Measurements from ENCODE around the gene UAP1. TPM values are rescaled to one million over a fixed set of nuclear protein-coding genes. Genes with fewer than 3 reads are reported as not detected.

UAP1 gene
- total and polyA plus RNA-seq, 2 donors (not counting 3 experiments of a cell fraction or from before 2014, with no cell fraction given): 30.6 to 89.8 TPM

DNA sequence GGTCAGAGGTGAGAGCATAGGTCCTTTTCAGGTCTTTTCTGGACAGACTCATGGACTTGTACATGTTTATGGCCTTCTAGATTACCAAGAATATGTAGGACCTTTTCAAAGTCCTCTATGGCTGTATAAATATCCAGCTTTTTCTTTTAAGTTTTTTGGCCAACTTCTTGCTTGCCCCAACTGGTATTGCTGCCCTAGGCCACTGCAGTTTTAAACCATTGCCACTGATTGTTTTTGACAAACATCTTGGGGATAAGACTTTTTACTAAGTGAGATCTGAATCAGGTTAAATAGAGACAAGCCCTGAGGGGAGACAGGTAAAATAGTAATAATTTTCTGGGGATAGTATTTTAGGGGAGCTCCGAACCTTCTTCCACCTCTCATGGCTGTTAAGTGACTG, 56.0 kb downstream of the UAP1 start:
- no peak overlapping the region for H3K4me3 ChIP-seq (replicated peaks in 1 of 3; ENCODE audit: insufficient read depth in 1 of 3, low read depth in 1 of 3, low read length in 3 of 3)
- FAIRE-seq: no peak
- no peak overlapping the region for H3K27ac ChIP-seq (ENCODE audit: insufficient read depth, low read depth, low read length)
- H3K36me3 ChIP-seq (ENCODE audit: control insufficient read depth in 2 of 2, extremely low read depth in 1 of 2, insufficient read depth in 2 of 2, low read length in 2 of 2): no peaks in the 10 kb centered on the region
- no peaks in the 10 kb centered on the region for H3K27me3 ChIP-seq (ENCODE audit: control insufficient read depth in 2 of 2, insufficient read depth in 2 of 2, low read length in 2 of 2)
- intact Hi-C loops (cut with micrococcal nuclease): loop anchor here (10.0 kb wide), 1 partner anchor 707 kb away; the partner anchor contains the start of gene NUF2
- H3K9ac ChIP-seq (replicated peaks; ENCODE audit: extremely low read depth, insufficient read depth, low read length): no peak overlapping the region
- no peaks in the 10 kb centered on the region for H3K9me1 ChIP-seq (replicated peaks; ENCODE audit: control insufficient read depth, extremely low read depth, insufficient read depth, low read length)
- H2AFZ ChIP-seq (ENCODE audit: low read depth, low read length): no peak overlapping the region
- ChIA-PET CTCF (interaction anchor here (1.5 to 2.2 kb wide), 3 partner anchors 9 to 183 kb away, joined by 5 to 12 read pairs (median 5); partner anchors contain the start of gene DDR2), POLR2A (interaction anchor here (0.6 kb wide), 2 partner anchors 59 to 88 kb away, joined by 3 to 6 read pairs; no protein-coding TSS in a partner anchor)
- peaks cover 4% of the 10 kb centered on the region for H3K9me3 ChIP-seq (replicated peaks; ENCODE audit: control insufficient read depth, insufficient read depth, low read length)
- no peak overlapping the region for H3K4me2 ChIP-seq (ENCODE audit: insufficient read depth, low read length)
- H3K79me2 ChIP-seq (ENCODE audit: control insufficient read depth, insufficient read depth, low read length): no peaks in the 10 kb centered on the region
- no peaks in the 10 kb centered on the region for H3K4me1 ChIP-seq (ENCODE audit: control insufficient read depth, extremely low read depth, insufficient read depth, low read length)
- TF ChIP-seq POLR2A (IDR thresholded peaks at IDR 0.05; ENCODE audit: low read depth, low read length) (no peak), POLR2AphosphoS5 (IDR thresholded peaks at IDR 0.05; ENCODE audit: insufficient read depth, low read depth, low read length) (no peak)
- no peak for DNase-seq (ENCODE audit: low read depth, low spot score)
- no peaks in the 10 kb centered on the region for H4K20me1 ChIP-seq (replicated peaks; ENCODE audit: control insufficient read depth, extremely low read depth, insufficient read depth, low read length)
- dilution Hi-C loops (cut with MboI; ENCODE audit: extremely low pct_ligation_motif_present, low sequenced_read_pairs): no loop called here
- BruUV-seq (replicated peaks): no TSS peak

DNA sequence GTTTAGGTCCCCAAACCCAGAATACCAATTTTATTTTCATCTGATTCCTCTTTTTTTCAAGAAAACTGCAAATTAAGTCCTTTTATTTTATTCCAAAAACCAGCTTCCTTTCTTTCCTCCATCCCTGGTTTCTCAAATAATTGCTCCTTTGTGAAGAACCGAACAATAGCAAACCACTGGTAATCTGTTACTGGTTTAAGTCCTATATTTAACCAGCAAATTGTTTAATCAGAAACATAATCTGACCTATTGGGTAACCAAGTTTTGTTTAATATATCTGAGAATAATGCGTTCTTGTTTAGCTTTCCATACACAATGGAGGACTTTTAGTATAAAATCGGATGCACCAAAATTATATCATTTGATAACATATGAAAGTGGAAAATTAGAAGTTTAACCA, 57.6 kb downstream of the UAP1 start:
- no peaks in the 10 kb centered on the region for H3K27me3 ChIP-seq (ENCODE audit: control insufficient read depth in 2 of 2, insufficient read depth in 2 of 2, low read length in 2 of 2)
- no peaks in the 10 kb centered on the region for H3K4me1 ChIP-seq (ENCODE audit: control insufficient read depth, extremely low read depth, insufficient read depth, low read length)
- intact Hi-C loops (cut with micrococcal nuclease) (loop anchor here (10.0 kb wide), 1 partner anchor 706 kb away; the partner anchor contains the start of gene NUF2), dilution Hi-C loops (cut with MboI; ENCODE audit: extremely low pct_ligation_motif_present, low sequenced_read_pairs) (no loop called here)
- no peaks in the 10 kb centered on the region for H3K79me2 ChIP-seq (ENCODE audit: control insufficient read depth, insufficient read depth, low read length)
- H3K36me3 ChIP-seq (ENCODE audit: control insufficient read depth in 2 of 2, extremely low read depth in 1 of 2, insufficient read depth in 2 of 2, low read length in 2 of 2): no peaks in the 10 kb centered on the region
- BruUV-seq (replicated peaks): no TSS peak
- no peak overlapping the region for H3K4me2 ChIP-seq (ENCODE audit: insufficient read depth, low read length)
- FAIRE-seq (no peak), DNase-seq (ENCODE audit: low read depth, low spot score) (no peak)
- H3K4me3 ChIP-seq (replicated peaks in 1 of 3; ENCODE audit: insufficient read depth in 1 of 3, low read depth in 1 of 3, low read length in 3 of 3): no peak overlapping the region
- CTCF ChIA-PET: interaction anchor here (0.8 to 2.0 kb wide), 4 partner anchors 9 to 181 kb away, joined by 3 to 13 read pairs (median 4); partner anchors contain the start of gene DDR2
- peaks cover 4% of the 10 kb centered on the region for H3K9me3 ChIP-seq (replicated peaks; ENCODE audit: control insufficient read depth, insufficient read depth, low read length)
- H3K9me1 ChIP-seq (replicated peaks; ENCODE audit: control insufficient read depth, extremely low read depth, insufficient read depth, low read length): no peaks in the 10 kb centered on the region
- TF ChIP-seq, protein P1, sequence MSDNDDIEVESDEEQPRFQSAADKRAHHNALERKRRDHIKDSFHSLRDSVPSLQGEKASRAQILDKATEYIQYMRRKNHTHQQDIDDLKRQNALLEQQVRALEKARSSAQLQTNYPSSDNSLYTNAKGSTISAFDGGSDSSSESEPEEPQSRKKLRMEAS (IDR thresholded peaks at IDR 0.05; ENCODE audit: insufficient read depth, insufficient read length): no peak
- TF ChIP-seq GATA2 (IDR thresholded peaks at IDR 0.05; ENCODE audit: insufficient read depth, insufficient read length, low read depth, low read length) (no peak), JUN (IDR thresholded peaks at IDR 0.05; ENCODE audit: borderline replicate concordance, insufficient read depth, insufficient read length, low read depth) (no peak), FOS (IDR thresholded peaks at IDR 0.05; ENCODE audit: borderline replicate concordance, insufficient read depth, low read length) (no peak), EZH2 (IDR thresholded peaks at IDR 0.05; ENCODE audit: borderline replicate concordance, low read depth, low read length, severe bottlenecking) (no peak), POLR2AphosphoS5 (IDR thresholded peaks at IDR 0.05; ENCODE audit: insufficient read depth, low read depth, low read length) (no peak)
- POLR2A ChIA-PET: no interaction called here
- H3K9ac ChIP-seq (replicated peaks; ENCODE audit: extremely low read depth, insufficient read depth, low read length): no peak overlapping the region
- no peaks in the 10 kb centered on the region for H4K20me1 ChIP-seq (replicated peaks; ENCODE audit: control insufficient read depth, extremely low read depth, insufficient read depth, low read length)
- H3K27ac ChIP-seq (ENCODE audit: insufficient read depth, low read depth, low read length): no peak overlapping the region
- H2AFZ ChIP-seq (ENCODE audit: low read depth, low read length): no peak overlapping the region
